NCI-H524 (cell line): ENCODE results near the gene SLC22A9.
"Not testable (repeated sequence)": the region's sequence is repeated elsewhere in the genome, so short reads cannot be mapped to it uniquely, and the experiment has no call there.

Experiments
- DNase-seq, 2 experiments: peaks; one replicate each; lab custom pipeline; 2025; lab: John Stamatoyannopoulos, UW

The SLC22A9 gene

DNA sequence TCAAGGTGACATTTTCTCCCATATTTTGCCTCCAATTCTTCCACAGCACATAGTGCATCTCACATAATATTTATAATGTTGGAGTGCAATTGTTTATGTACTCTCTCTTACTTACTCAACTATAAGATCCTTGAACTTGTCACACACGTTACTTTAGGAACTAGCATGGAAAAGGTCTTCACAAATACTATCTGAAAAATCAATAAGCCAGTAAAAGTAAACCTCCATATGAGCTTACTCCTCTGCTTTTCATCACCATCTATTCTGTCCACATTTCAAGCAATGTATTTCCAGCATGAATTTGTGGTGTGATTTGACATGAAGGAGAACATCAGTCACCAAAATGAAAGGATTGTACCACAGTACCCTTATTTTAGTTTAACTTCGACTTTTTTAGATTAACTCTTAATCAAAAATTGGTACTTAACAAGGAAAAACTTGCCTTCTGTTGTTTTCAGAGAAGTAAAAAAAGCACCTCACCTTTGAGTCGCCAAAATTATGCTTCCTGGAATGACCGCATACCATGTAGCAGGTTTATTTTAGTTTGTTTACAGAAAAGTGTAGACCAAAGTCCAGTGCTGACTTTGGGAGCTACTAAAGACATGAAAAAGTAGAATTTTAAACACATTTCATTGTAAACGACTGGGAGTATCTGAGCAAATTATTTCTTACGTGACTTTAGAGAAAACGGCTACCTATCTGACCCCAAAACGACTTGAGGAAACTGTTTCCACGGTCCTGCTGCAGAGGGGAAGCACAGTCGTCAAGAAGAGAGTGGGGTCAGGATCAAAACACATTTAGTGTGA lies at the start of gene SLC22A9:
Gene SLC22A9 (plus strand): TSS at position 621 of the 806 bp plus-strand sequence. CDS start 272 bp downstream, outside the sequence.
- no peak for DNase-seq

DNA sequence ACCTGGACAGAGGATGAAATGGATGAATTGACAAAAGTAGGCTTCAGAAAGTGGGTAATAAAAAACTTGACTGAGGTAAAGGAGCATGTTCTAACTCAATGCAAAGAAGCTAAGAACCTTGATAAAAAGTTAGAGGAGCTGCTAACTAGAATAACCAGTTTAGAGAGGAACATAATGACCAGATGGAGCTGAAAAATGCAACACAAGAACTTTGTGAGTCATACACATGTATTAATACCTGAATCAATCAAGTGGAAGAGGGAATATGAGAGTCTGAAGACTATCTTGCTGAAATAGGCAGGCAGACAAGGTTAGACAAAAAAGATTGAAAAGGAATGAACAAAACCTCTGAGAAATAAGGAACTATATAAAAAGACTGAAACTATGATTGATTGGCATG lies 47.9 kb upstream of the SLC22A9 start:
- no peak for DNase-seq

DNA sequence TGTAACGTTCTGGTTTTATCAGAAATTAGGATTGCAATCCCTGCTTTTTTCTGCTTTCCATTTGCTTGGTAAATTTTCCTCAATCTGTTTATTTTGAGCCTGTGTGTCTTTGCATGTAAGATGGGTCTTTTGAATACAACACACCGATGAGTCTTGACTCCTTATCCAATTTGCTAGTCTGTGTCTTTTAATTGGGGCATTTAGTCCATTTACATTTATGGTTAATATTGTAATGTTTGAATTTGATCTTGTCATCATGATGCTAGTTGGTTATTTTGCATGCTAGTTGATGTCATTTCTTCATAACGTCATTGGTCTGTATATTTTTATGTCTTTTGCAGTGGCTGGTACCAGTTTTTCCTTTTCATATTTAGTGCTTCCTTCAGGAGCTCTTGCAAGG lies 34.5 kb upstream of the SLC22A9 start:
- not testable (repeated sequence) for DNase-seq

DNA sequence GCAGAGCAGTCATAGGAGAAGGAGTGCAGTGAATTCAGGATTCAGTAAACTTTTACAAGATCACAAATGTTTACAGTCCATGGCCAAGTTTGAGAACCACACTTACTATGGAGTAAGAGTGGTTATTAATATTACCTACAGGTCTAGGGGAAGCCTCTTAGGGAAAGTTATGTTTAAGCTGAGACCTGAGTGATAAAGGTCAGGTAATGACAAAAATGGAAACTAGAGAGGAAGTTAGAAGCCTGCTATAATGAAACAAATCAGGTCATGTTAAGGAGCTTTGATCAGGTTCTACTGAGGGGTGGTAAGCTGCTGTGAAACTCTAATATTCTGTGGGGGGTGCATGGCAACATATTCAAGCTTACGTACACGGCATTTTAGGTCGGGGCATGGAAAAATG lies 32.5 kb upstream of the SLC22A9 start:
- no peak for DNase-seq

DNA sequence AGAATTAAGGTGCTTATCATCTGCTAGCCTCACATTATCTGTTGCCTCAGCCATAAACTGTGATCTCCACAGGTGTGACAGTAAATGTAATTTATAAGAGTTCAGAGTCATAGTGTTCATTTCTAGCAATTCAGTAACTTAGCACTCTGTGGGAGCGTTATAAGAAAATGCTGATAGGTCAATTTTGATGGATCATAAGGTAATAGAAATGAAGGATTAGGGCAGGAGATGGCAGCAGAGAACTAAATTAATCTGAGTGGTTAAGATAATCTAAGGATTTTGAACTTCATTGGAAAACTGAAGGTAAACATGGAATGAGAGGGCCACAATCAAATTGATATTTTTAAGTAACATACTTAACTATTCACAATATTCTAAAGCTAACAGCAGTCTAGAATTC lies 26.5 kb upstream of the SLC22A9 start:
- no peak for DNase-seq

DNA sequence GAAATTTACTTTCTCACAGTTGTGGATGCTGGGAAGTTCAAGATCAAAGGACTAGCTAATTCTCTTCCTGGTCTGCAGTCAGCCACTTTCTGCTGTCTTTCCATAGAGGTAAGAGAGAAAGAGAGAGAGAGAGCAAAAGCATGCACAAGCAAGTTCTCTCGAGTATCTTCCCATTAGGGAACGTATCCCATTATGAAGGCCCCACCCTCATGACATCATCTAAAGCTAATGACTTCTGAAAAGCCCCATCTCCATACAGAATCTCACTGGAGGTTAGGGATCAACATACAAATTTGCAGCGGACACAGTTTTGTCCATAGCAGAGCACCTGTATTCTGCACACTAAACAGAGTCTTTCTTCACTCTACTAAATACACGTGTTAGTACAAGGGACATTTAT lies 17.4 kb upstream of the SLC22A9 start:
- no peak for DNase-seq

DNA sequence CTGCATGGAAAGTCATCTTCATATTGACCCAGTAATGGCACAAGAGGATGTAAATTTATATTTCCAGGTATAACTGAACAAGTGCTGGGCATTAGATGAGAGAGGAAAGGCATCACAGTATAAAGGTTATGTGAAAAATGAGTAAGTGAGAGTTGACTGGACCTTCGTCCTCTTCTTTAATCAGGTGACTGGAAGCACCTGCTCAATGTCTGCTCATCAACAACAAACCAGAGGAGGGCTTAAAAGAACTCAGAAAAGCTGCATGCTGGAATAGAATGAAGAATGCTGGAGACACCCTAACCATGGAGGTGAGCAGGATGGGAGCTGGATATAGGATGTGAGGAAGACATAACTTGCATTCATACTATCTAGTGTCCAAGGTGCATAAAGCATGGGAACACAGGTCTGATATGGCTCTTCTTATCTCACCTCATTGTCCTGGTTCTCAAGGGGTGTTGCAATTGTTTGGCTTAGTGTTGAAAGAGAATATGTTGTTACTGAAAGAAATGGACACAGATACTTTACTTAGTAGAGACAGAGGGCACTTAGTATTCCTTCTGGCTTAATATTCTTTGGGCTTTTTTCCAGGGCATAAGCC lies 7.3 kb upstream of the SLC22A9 start:
- DNase-seq, result no peak

DNA sequence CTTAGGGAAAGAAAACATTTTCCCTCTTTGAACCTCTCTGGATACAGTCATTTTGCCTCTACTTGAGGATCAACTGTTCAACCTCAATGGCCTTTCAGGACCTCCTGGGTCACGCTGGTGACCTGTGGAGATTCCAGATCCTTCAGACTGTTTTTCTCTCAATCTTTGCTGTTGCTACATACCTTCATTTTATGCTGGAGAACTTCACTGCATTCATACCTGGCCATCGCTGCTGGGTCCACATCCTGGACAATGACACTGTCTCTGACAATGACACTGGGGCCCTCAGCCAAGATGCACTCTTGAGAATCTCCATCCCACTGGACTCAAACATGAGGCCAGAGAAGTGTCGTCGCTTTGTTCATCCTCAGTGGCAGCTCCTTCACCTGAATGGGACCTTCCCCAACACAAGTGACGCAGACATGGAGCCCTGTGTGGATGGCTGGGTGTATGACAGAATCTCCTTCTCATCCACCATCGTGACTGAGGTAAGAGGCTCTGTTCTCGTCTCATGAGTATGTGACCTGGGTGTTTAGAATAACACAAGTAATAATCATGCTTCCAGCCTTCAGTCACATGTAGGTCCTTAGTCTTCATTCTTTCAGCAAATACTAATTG lies 495 bp downstream of the SLC22A9 start:
- DNase-seq, result no peak

DNA sequence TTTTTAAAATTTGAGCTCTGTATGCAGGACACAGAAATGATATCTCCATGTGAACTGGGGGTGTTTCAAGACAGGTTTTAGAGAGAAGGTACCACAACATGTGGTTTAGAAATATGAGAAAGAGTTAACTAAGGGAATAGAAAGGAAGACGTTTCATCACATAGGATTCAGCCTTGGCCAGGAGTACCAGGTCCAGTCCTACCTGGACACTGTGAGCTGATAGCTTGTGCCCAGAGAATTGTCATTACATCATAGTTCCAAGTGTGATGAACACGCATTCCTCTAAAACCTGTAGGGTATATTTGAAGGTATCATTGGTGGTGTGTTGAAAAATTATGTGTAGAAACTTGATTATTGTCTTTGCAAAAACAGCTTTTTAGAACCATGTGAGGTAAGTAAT lies 1.8 kb downstream of the SLC22A9 start:
- no peak for DNase-seq

DNA sequence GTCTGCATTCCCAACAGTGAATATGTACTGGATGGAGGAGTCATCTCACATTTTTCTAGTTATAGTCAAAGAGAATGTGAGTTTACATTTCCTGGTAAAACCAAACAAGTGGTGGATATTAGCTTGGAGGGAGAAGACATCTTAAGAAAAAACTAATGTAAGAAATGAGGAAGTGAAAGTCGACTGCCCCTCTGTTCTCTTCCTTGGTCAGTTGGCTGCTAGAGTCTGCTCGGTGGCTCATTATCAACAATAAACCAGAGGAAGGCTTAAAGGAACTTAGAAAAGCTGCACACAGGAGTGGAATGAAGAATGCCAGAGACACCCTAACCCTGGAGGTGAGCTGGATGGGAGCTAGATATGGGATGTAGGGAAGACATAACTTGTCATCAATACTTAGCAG lies 5.8 kb downstream of the SLC22A9 start:
- DNase-seq, result no peak

DNA sequence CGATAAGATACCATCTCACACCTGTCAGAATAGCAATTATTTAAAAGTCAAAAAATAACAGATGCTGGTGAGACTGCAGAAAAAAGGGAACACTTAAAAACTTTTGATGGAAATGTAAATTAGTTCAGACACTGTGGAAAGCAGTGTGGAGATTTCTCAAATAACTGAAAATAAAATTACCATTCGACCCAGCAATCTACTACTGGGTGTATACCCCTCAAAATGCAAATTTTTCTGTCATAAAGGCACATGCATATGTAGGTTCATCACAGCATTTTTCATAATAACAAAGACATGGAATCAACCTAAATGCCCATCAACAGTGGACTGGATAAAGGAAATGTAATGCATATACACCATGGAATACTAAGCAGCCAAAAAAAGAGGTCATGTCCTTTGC lies 10.5 kb downstream of the SLC22A9 start:
- DNase-seq, result no peak

DNA sequence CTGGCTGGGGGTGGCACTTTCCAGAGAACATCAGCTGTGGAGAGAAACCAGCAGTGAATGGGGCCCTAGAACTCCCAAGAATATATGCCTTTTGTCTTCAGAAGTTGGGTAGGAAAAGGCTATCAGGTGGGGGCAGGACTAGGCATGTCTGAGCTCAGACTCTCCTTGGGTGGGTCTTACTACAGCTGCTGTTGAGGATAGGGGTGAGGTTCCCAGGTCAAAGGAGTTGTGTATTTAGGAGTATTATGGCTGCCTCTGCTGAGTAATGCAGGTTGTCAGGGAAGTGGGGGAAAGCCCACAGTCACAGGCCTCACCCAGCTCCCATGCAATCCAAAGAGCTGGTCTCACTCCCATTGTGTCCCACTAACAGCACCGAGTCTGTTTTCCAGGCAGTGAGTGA lies 26.1 kb downstream of the SLC22A9 start:
- DNase-seq, result no peak

DNA sequence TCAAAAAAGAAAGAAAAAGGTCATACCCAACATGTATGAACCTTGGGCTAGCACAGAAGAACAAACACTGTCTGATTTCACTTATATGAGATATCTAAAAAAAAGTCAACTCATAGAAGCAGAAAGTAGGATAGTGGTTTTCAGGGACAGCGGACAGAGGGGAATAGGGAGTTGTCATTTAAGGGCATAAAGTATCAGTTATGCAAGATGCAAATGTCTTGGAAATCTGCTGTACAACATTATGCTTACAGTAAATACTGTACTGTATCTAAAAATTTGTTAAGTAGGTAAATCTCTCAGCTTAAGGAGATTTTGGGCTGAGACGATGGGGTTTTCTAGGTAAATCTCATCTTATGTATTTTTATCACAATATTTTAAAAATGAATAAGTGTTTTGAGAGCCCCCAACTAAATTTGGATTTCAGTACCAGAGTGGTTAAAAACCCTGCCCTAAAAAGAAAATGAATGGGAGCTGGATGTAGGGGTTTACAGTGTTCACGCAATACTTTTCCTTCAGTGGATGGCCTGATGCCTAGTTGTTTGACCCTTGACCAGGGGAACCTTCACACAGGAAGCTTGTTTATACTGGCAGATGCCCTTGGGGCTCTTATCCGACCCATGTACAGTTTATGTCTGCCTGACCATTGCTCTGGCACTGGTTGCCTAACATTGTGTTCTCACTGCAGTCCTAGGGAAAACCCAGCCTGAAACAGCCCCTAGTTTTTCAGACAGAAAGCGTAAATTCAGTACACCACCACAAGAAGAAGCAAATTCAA lies 34.8 kb downstream of the SLC22A9 start:
- DNase-seq, result no peak

DNA sequence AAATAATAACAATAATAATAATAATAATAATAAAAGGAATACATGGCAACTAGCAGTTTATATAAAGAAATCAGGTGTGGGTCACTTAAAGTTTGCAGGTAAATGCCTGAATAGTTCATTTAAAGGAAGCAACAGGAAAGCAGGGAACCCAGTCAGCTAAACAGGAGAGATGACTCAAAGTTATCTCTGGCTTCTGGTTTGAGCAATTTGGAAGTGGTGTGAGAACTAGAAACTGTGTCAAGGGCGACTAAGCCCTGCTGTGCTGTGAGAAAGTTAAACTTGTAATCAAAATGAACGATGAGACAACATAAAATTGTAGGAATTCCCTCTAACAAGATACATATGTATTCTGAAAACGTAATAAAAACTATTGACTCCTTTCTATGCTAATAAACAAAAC lies 35.5 kb downstream of the SLC22A9 start:
- DNase-seq, result no peak

DNA sequence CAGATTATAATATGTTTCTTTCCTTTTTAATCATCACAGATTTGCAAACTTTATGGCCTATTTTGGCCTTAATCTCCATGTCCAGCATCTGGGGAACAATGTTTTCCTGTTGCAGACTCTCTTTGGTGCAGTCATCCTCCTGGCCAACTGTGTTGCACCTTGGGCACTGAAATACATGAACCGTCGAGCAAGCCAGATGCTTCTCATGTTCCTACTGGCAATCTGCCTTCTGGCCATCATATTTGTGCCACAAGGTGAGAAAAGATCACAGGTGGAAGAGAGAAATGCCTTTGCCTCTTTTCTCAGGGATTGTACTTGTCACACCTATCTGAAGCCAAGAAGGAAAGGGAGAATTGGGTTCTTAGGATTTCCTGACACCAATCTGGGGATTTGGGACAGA lies 36.9 kb downstream of the SLC22A9 start:
- DNase-seq, result no peak

DNA sequence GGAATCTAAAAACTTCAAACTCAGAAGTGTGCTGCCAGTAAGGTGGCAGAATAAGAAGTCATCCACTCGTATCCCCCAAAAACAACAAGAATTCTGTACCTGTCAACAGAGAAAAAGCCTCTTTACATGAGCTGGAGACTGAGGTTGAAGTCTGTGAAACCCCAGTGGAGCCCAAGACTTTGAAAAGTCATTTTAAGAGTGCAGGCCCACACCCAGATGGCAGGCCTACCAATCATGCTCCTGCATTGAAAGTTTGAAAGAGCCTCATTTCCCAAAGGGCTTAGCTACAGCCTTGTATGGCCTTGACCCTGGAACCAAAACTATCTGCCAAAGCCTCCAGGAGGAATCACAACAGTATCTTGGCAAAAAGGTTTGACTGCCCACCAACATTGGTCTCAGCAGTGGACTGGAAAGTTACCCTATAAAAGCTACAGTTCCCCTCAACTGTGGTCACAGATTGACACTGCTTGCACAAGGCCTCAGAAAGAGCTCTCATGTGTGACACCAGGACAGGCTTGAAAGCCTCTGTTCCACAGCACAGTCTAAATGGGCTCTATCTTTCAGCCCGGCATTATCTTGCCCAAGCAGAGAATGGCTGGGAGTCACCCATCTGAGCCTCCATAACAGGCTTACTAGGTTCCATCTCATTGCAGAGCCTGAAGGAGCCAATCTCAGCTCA lies 47.7 kb downstream of the SLC22A9 start:
- DNase-seq, result no peak

DNA sequence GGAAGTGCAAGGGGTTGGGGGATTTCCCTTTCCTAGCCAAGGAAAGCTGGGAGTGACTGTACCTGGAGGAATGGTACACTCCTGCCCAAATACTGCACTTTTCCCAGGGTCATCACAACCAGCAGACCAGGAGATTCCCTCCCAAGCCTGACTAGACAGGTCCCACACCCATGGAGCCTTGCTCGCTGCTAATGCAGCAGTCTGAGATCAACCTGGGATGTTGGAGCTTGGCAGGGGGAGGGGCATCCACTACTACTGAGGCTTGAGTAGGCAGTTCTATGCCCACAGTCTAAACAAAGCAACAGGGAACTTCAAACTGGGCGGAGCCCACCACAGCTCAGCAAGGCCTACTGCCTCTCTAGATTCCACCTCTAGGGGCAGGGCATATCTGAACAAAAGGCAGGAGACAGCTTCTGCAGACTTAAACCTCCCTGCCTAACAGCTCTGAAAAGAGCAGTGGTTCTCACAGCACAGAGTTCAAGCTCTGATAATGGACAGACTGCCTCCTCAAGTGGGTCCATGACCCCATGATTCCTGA lies 58.5 kb downstream of the SLC22A9 start:
- DNase-seq, result no peak

DNA sequence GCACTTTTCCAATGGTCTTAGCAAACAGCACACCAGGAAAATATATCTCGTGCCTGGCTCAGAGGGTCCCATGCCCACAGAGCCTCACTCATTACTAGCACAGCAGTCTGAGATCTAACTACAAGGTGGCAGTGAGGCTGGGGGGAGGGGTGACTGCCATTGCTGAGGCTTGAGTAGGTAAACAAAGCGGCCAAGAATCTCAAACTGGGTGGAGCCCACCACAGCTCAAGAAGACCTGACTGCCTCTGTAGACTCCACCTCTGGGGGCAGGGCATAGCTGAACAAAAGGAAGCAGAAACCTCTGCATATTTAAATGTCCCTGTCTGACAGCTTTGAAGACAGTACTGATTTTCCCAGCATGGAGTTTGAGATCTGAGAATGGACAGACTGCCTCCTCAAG lies 61.1 kb downstream of the SLC22A9 start:
- not testable (repeated sequence) for DNase-seq

DNA sequence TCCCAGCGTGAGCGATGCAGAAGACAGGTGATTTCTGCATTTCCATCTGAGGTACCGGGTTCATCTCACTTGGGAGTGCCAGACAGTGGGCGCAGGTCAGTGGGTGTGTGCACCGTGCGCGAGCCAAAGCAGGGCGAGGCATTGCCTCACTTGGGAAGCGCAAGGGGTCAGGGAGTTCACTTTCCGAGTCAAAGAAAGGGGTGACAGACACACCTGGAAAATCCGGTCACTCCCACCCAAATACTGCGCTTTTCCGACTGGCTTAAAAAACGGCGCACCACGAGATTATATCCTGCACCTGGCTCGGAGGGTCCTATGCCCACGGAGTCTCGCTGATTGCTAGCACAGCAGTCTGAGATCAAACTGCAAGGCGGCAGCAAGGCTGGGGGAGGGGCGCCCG lies 65.8 kb downstream of the SLC22A9 start:
- not testable (repeated sequence) for DNase-seq

DNA sequence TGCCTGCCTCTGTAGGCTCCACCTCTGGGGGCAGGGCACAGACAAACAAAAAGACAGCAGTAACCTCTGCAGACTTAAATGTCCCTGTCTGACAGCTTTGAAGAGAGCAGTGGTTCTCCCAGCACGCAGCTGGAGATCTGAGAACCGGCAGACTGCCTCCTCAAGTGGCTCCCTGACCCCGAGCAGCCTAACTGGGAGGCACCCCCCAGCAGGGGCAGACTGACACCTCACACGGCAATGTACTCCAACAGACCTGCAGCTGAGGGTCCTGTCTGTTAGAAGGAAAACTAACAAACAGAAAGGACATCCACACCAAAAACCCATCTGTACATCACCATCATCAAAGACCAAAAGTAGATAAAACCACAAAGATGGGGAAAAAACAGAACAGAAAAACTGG lies 66.2 kb downstream of the SLC22A9 start:
- not testable (repeated sequence) for DNase-seq

DNA sequence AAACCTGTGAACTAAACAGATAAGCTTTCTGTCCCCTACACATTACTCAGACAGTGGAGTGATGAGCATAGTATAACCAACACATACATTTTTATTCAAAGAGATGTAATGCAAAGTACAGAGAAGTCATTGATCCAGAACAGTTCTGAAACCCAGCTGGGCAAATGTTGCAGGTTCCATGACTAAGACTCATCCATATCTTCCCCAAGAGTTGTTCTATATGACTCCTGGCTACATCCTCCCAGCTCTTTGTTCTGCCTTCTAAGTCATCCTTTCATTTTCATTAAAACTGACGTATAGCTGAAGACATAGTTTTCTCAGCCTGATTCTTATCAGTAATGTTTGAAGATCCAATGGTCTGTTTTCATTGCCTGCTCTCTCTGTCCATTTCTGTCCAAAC lies 74.1 kb downstream of the SLC22A9 start:
- DNase-seq, result no peak

DNA sequence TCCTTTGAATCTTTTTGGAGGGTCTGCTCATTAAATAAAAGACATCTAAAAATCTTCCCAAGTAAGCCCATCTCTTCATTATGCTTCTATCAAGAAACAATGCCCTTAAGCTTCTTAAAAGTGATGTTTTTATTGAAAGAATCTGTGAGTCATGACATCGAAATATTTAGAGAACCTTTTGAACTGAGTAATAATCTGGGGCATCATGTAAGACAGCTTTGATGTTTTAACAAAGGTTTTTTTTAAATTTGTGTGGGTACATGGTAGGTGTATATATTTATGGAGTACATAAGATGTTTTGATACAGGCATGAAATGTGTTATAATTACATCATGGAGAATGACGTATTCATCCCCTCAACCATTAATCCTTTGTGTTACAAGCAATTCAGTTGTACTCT lies 74.6 kb downstream of the SLC22A9 start:
- no peak for DNase-seq
